HepG2 (cell line): ENCODE measurements around the gene PRSS48. TPM values are rescaled to one million over a fixed set of nuclear protein-coding genes. Genes with fewer than 3 reads are reported as not detected.

Experiments
- ATAC-seq: fragments of 200-7000 bp; cut with Tn5 transposase; 3 replicates; pipeline ENCODE4 v1.9.1; 2020; ENCODE audit warnings: mild to moderate bottlenecking, moderate library complexity
- BruUV-seq: library from RNA; stranded (reverse); fragments of 400-500 nt; replicated peaks from 2 replicates; lab custom pipeline; 2021; lab: Mats Ljungman, UMichigan
- CTCF ChIA-PET: fragments of 300-600 bp; formaldehyde crosslinking; extraction: SDS; loops from one replicate; lab custom pipeline; 2021; ENCODE audit warnings: low total read pairs, inconsistent platforms, low intra/inter-chr PET ratio; lab: Yijun Ruan, JAX
- POLR2A ChIA-PET: fragments of 350-600 bp; sonication (Branson Sonifier 250); formaldehyde crosslinking; loops from one replicate; lab custom pipeline; 2020; ENCODE audit warnings: antibody characterized with exemption, inconsistent platforms; lab: Yijun Ruan, JAX
- DNase-seq: peaks from one replicate; pipeline ENCODE4 v3.0.0-alpha.2; 2015; ENCODE audit warnings: low spot score
- FAIRE-seq: peaks from 3 replicates; lab custom pipeline; 2011; peaks lifted over from hg19 to GRCh38; lab: Jason Lieb, UNC
- H2AFZ ChIP-seq: one replicate; pipeline ENCODE4 v1.6.1; 2011; ENCODE audit warnings: low read length, inconsistent platforms
- H3K27ac ChIP-seq: fragments of 300-600 bp; 3 replicates; pipeline ENCODE4 v1.8.0; 2011; ENCODE audit warnings: mixed run types, mild to moderate bottlenecking, mixed read lengths, low read length, inconsistent platforms; ENCODE audit not compliant: insufficient read depth; ENCODE audit errors: extremely low read length
- H3K27me3 ChIP-seq, 2 experiments: fragments of 200-600 bp in 1 of 2; 2 replicates in 1 of 2; 3 replicates in 1 of 2; pipeline versions ENCODE4 v1.6.0 to v1.8.0; 2011; ENCODE audit warnings: low read length in 2 of 2, mild to moderate bottlenecking in 2 of 2, moderate library complexity in 2 of 2, inconsistent platforms in 1 of 2; ENCODE audit not compliant: insufficient read depth in 2 of 2, control insufficient read depth in 1 of 2
- H3K36me3 ChIP-seq, 2 experiments: fragments of 200-600 bp in 1 of 2; replicated peaks in 1 of 2; 2 replicates in 1 of 2; 3 replicates in 1 of 2; pipeline versions ENCODE4 v1.5.1 to v1.8.0; 2011; ENCODE audit warnings: low read length in 2 of 2, inconsistent platforms in 1 of 2; ENCODE audit not compliant: insufficient read depth in 2 of 2, control insufficient read depth in 1 of 2
- H3K4me1 ChIP-seq: 2 replicates; pipeline ENCODE4 v1.5.1; 2012; ENCODE audit warnings: low read length, inconsistent platforms; ENCODE audit not compliant: insufficient read depth
- H3K4me2 ChIP-seq: 2 replicates; pipeline ENCODE4 v1.6.0; 2011; ENCODE audit warnings: low read depth, low read length, inconsistent platforms
- H3K4me3 ChIP-seq, 3 experiments: fragments of 200-600 bp in 1 of 3; sonication (generic), shearing (Covaris generic) in 1 of 3; replicated peaks in 1 of 3; 2 replicates each; pipeline ENCODE4 v1.5.1; 2011 to 2016; ENCODE audit warnings: low read length in 3 of 3, inconsistent platforms in 2 of 3, low read depth in 2 of 3, mild to moderate bottlenecking in 2 of 3, control low read depth in 1 of 3, mixed read lengths in 1 of 3; ENCODE audit not compliant: insufficient read depth in 1 of 3
- H3K79me2 ChIP-seq: one replicate; pipeline ENCODE4 v1.6.1; 2011; ENCODE audit warnings: low read length, inconsistent platforms; ENCODE audit not compliant: insufficient read depth
- H3K9ac ChIP-seq: 2 replicates; pipeline ENCODE4 v1.6.0; 2011; ENCODE audit warnings: mild to moderate bottlenecking, low read depth, low read length, inconsistent platforms; ENCODE audit not compliant: insufficient read depth
- H3K9me3 ChIP-seq: 2 replicates; pipeline ENCODE4 v1.5.1; 2012; ENCODE audit warnings: mild to moderate bottlenecking, low read length
- H4K20me1 ChIP-seq: 2 replicates; pipeline ENCODE4 v1.6.0; 2011; ENCODE audit warnings: inconsistent platforms, mild to moderate bottlenecking, low read length, moderate library complexity; ENCODE audit not compliant: insufficient read depth
- CTCF ChIP-seq: sonication (generic); formaldehyde crosslinking; IDR thresholded peaks from 2 replicates; pipeline ENCODE4 v1.5.0; 2020; ENCODE audit warnings: mild to moderate bottlenecking, missing genetic modification reagents, moderate library complexity
- DRAP1 ChIP-seq: IDR thresholded peaks from 2 replicates; pipeline ENCODE4 v1.6.1; 2016; ENCODE audit warnings: missing genetic modification reagents, missing compliant biosample characterization
- RELA ChIP-seq: sonication (generic); formaldehyde crosslinking; IDR thresholded peaks from 2 replicates; pipeline ENCODE4 v1.4.0; 2020; ENCODE audit warnings: missing genetic modification reagents
- SPEN ChIP-seq: sonication (generic); formaldehyde crosslinking; IDR thresholded peaks from 2 replicates; pipeline ENCODE4 v1.5.1; 2020; ENCODE audit warnings: low read depth, mild to moderate bottlenecking, missing genetic modification reagents
- ZNF121 ChIP-seq: sonication (generic); formaldehyde crosslinking; IDR thresholded peaks from 2 replicates; pipeline ENCODE4 v1.5.0; 2020; ENCODE audit warnings: mild to moderate bottlenecking, missing genetic modification reagents
- ZSCAN20 ChIP-seq: sonication (generic); formaldehyde crosslinking; IDR thresholded peaks from 2 replicates; pipeline ENCODE4 v1.4.0; 2020; ENCODE audit warnings: missing genetic modification reagents, mild to moderate bottlenecking, borderline replicate concordance
- WGBS: methylation state at CpG from one replicate; pipeline ENCODE4 v1.1.6; 2017; ENCODE audit warnings: low lambda C conversion rate; 5-methylcytosine and 5-hydroxymethylcytosine counted together
- in situ Hi-C: cut with HindIII; loops from 2 replicates; pipeline ENCODE4 v1.10.0; 2017; ENCODE audit warnings: low pct_unique_long_range_greater_than_20kb; ENCODE audit not compliant: extremely low pct_ligation_motif_present
- intact Hi-C: fragments of 100-400 bp; cut with micrococcal nuclease; formaldehyde crosslinking; loops from one replicate; pipeline ENCODE4 v1.10.0; 2022; ENCODE audit not compliant: unreplicated experiment
- polyA plus RNA-seq, 8 experiments: library from polyadenylated mRNA; depleted of rRNA in 3 of 8; stranded (reverse) in 7 of 8; unstranded in 1 of 8; fragments of >200 nt; fragmentation: Illumina TruSeq in 4 of 8; extraction: Trizol in 4 of 8; gene quantifications; 2 replicates each; pipeline versions ENCODE4 v1.2.1 to v1.2.3, GENCODE V29; 2011 to 2016; ENCODE audit warnings: low read depth in 4 of 8, missing spikeins in 1 of 8, mixed read lengths in 1 of 8; ENCODE audit not compliant: insufficient read depth in 1 of 8
- total RNA-seq, 5 experiments: library from RNA; depleted of rRNA; stranded (reverse); fragments of >200 nt; fragmentation: Illumina TruSeq; extraction: Trizol; gene quantifications; 2 replicates each; pipeline ENCODE4 v1.2.3, GENCODE V29; 2016; ENCODE audit warnings: low read depth in 1 of 5

Gene PRSS48
- total and polyA plus RNA-seq, 2 of the 13 experiments (the other 11 are each of a cell fraction or from before 2014, with no cell fraction given) = not detected

- intact Hi-C loops = no loop called here
- no peak overlapping the region for H3K4me2 ChIP-seq
- no peak overlapping the region for H3K9ac ChIP-seq
- POLR2A ChIA-PET = interaction anchor here (1.5 to 2.6 kb wide), 2 partner anchors 19 to 21 kb away, joined by 5 to 18 read pairs; partner anchors contain the start of gene SH3D19
- H4K20me1 ChIP-seq = peaks cover 81% of the 10 kb centered on the region
- no peak overlapping the region for H2AFZ ChIP-seq
- peaks cover 42% of the 10 kb centered on the region for H3K4me1 ChIP-seq
- in situ Hi-C loops = no loop called here
- H3K4me3 ChIP-seq = no peak overlapping the region
- CTCF ChIA-PET = no interaction called here
- ATAC-seq (peak; percentile 67), FAIRE-seq (no peak), DNase-seq (no peak)
- H3K27ac ChIP-seq = no peak overlapping the region
- H3K9me3 ChIP-seq = no peaks in the 10 kb centered on the region
- peaks cover 91% of the 10 kb centered on the region for H3K79me2 ChIP-seq
- TF ChIP-seq RELA (CRISPR knock-in tag) (no peak), CTCF (peak; percentile 19; the same call in 1 of the 2 replicates), SPEN (CRISPR knock-in tag) (no peak), ZSCAN20 (CRISPR knock-in tag) (no peak)
- H3K27me3 ChIP-seq = no peaks in the 10 kb centered on the region
- BruUV-seq = no TSS peak
- H3K36me3 ChIP-seq = peaks cover 7 to 22% of the 10 kb centered on the region in 2 experiments
Observed at GRCh38 chr4:151304755-151305154, 27.8 kb downstream of the PRSS48 start.

- ATAC-seq (no peak), FAIRE-seq (no peak), DNase-seq (no peak)
- peaks cover 12 to 41% of the 10 kb centered on the region in 2 experiments for H3K36me3 ChIP-seq
- H3K9ac ChIP-seq = no peak overlapping the region
- ChIA-PET POLR2A (interaction anchor here (0.8 kb wide), 1 partner anchor 14 kb away, joined by 3 read pairs; no protein-coding TSS in a partner anchor), CTCF (no interaction called here)
- no peaks in the 10 kb centered on the region for H3K27me3 ChIP-seq
- H2AFZ ChIP-seq = no peak overlapping the region
- H3K27ac ChIP-seq = no peak overlapping the region
- intact Hi-C loops (no loop called here), in situ Hi-C loops (no loop called here)
- WGBS = 97% methylated on average over 5 of the region's 5 CpGs
- no peak overlapping the region for H3K4me2 ChIP-seq
- peaks cover 68% of the 10 kb centered on the region for H4K20me1 ChIP-seq
- H3K79me2 ChIP-seq = peaks cover 94% of the 10 kb centered on the region
- TF ChIP-seq DRAP1 (CRISPR knock-in tag) = no peak
- peak; percentile 82 for TF ChIP-seq ZNF121 (CRISPR knock-in tag)
- no peak overlapping the region for H3K4me3 ChIP-seq
- no TSS peak for BruUV-seq
- H3K4me1 ChIP-seq = peaks cover 29% of the 10 kb centered on the region
- no peaks in the 10 kb centered on the region for H3K9me3 ChIP-seq
Observed at GRCh38 chr4:151310124-151310728, 33.3 kb downstream of the PRSS48 start.
